Measurements from ENCODE around the gene PPP1R14C.
"Not testable (repeated sequence)": the region's sequence is repeated elsewhere in the genome, so short reads cannot be mapped to it uniquely, and the experiment has no call there.

Gene PPP1R14C

GRCh38 chr6:150224820-150225219, 82.0 kb downstream of the PPP1R14C start:
- no peak for DNase-seq

GRCh38 chr6:150227281-150227680, 84.4 kb downstream of the PPP1R14C start:
- no peak for DNase-seq

- no peak for DNase-seq
Observed at GRCh38 chr6:150228072-150228733, 85.4 kb downstream of the PPP1R14C start.

- DNase-seq = peak; percentile 70
Observed at GRCh38 chr6:150229436-150230163, 86.8 kb downstream of the PPP1R14C start.

- peak; percentile 33 for DNase-seq
Observed at GRCh38 chr6:150230164-150230561, 87.3 kb downstream of the PPP1R14C start.

- DNase-seq = no peak
Observed at GRCh38 chr6:150230832-150231524, 88.1 kb downstream of the PPP1R14C start.

- DNase-seq = peak; percentile 79
Observed at GRCh38 chr6:150231525-150231850, 88.6 kb downstream of the PPP1R14C start.

GRCh38 chr6:150233843-150234269, 91.0 kb downstream of the PPP1R14C start:
- DNase-seq = no peak

- DNase-seq = no peak
Observed at GRCh38 chr6:150235218-150235617, 92.4 kb downstream of the PPP1R14C start.

GRCh38 chr6:150236114-150236513, 93.3 kb downstream of the PPP1R14C start:
- no peak for DNase-seq

GRCh38 chr6:150236544-150236943, 93.7 kb downstream of the PPP1R14C start:
- no peak for DNase-seq

- no peak for DNase-seq
Observed at GRCh38 chr6:150237626-150238025, 94.8 kb downstream of the PPP1R14C start.

GRCh38 chr6:150238336-150238741, 95.5 kb downstream of the PPP1R14C start:
- DNase-seq = no peak

- DNase-seq = no peak
Observed at GRCh38 chr6:150238846-150239407, 96.1 kb downstream of the PPP1R14C start.

- not testable (repeated sequence) for DNase-seq
Observed at GRCh38 chr6:150241756-150242155, 98.9 kb downstream of the PPP1R14C start.

- DNase-seq = peak; percentile 88
Observed at GRCh38 chr6:150243620-150244314, 100.9 kb downstream of the PPP1R14C start.

GRCh38 chr6:150245148-150245935, 102.5 kb downstream of the PPP1R14C start:
- peak; percentile 47 for DNase-seq

GRCh38 chr6:150247803-150248202, 105.0 kb downstream of the PPP1R14C start:
- DNase-seq = no peak

GRCh38 chr6:150248300-150248699, 105.5 kb downstream of the PPP1R14C start:
- DNase-seq = no peak

GRCh38 chr6:150249261-150249660, 106.4 kb downstream of the PPP1R14C start:
- DNase-seq = peak; percentile 89

- DNase-seq = peak; percentile 81
Observed at GRCh38 chr6:150250826-150251225, 108.0 kb downstream of the PPP1R14C start.
